ENCODE results near the gene N4BP2L2.

N4BP2L2 gene

DNA sequence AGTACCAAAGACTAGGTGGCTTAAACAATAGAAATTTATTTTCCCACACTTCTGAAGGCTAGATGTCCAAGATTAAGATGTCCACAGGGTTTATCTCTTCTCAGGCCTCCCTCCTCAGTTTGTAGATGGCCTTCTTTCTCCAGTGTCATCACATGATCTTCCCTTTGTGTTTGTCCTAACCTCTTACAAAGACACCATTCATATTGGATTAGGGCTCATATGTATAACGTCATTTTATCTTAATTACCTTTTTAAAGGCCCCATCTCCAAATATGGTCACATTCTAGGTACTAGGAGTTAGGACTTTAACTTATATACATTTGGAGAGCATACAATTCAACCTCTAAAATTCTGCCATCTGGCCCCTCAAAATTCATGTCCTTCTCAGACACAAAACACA is 34.3 kb downstream of the N4BP2L2 start:
- Histone ChIP-seq H3K4me1 (ENCODE audit: insufficient read depth, low read length) (no peaks in the 10 kb centered on the region), H3K9me3 (ENCODE audit: control insufficient read depth, insufficient read depth, low read length) (no peaks in the 10 kb centered on the region), H3K36me3 (ENCODE audit: insufficient read depth, low read length) (peaks cover 5% of the 10 kb centered on the region), H3K9ac (ENCODE audit: low read depth, low read length) (no peak overlapping the region)

- peaks cover 5% of the 10 kb centered on the region for H3K36me3 ChIP-seq (ENCODE audit: insufficient read depth, low read length)
Observed at GRCh38 chr13:32503727-32504126, 34.9 kb downstream of the N4BP2L2 start.

DNA sequence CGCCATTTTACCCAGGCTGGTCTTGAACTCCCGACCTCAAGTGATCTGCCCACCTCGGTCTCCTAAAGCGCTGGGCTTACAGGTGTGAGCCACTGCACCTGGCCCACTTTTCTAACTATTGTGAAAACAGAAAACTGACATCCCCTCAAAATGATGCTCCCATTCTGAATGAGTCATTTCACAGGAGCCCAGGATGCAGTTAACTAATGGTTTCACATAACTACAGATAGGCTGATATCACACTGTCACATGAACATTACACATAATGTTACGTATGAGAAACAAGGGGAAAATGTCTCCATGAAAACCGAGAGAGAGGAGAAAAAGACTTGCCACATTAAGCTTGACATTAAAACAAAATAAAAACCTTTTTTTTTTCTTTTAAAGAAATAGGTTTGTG is 37.5 kb downstream of the N4BP2L2 start:
- Histone ChIP-seq H3K9me3 (ENCODE audit: control insufficient read depth, insufficient read depth, low read length) (no peaks in the 10 kb centered on the region), H3K9ac (ENCODE audit: low read depth, low read length) (no peak overlapping the region), H3K36me3 (ENCODE audit: insufficient read depth, low read length) (peaks cover 1% of the 10 kb centered on the region; the same call in 1 of the 2 replicates), H3K4me1 (ENCODE audit: insufficient read depth, low read length) (no peaks in the 10 kb centered on the region)

More at GRCh38 chr13:32503727-32504126, 34.9 kb downstream of the N4BP2L2 start:
- Histone ChIP-seq H3K9ac (ENCODE audit: low read depth, low read length) (no peak overlapping the region), H3K4me1 (ENCODE audit: insufficient read depth, low read length) (no peaks in the 10 kb centered on the region), H3K9me3 (ENCODE audit: control insufficient read depth, insufficient read depth, low read length) (no peaks in the 10 kb centered on the region)

DNA sequence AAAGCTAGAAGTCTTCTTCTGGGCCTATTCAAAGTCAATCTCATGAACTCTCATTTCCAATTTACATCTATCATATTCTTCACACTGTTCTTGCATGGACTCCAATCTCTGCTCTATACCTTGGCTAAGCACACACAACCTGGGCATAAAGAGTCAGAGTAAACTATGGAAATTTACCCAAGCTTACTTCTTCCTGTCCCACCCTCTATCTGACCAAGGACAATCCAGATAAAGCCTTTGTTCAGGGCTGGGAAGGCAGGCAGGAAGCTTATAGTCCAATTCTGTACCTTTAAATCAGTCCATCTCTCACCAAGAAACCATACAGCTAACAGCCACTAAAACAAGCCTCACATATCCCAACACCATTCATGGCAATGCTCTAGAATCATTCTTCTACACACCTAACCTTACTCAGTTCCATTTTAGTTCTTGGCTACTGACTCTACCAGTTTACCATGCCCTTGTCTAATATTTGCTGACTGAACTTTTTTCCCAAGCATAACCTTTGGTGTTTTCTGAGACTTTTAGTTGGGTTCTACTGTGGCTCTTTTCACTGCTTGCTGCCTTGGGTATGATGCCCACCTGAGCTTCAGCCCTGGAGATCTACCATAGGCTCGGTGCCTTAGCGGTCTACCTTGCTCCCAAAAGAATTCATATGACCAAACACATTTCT is 38.9 kb downstream of the N4BP2L2 start:
- H3K4me1 ChIP-seq (ENCODE audit: insufficient read depth, low read length), result no peaks in the 10 kb centered on the region
- no peaks in the 10 kb centered on the region for H3K36me3 ChIP-seq (ENCODE audit: insufficient read depth, low read length)
- H3K9me3 ChIP-seq (ENCODE audit: control insufficient read depth, insufficient read depth, low read length), result no peaks in the 10 kb centered on the region
- no peak overlapping the region for H3K9ac ChIP-seq (ENCODE audit: low read depth, low read length)

GRCh38 chr13:32497589-32497988 is 41.0 kb downstream of the N4BP2L2 start:
- Histone ChIP-seq H3K4me1 (ENCODE audit: insufficient read depth, low read length) (no peaks in the 10 kb centered on the region), H3K36me3 (ENCODE audit: insufficient read depth, low read length) (no peaks in the 10 kb centered on the region), H3K9ac (ENCODE audit: low read depth, low read length) (no peak overlapping the region), H3K9me3 (ENCODE audit: control insufficient read depth, insufficient read depth, low read length) (no peaks in the 10 kb centered on the region)

- no peaks in the 10 kb centered on the region for H3K36me3 ChIP-seq (ENCODE audit: insufficient read depth, low read length)
- no peaks in the 10 kb centered on the region for H3K9me3 ChIP-seq (ENCODE audit: control insufficient read depth, insufficient read depth, low read length)
- H3K4me1 ChIP-seq (ENCODE audit: insufficient read depth, low read length), result no peaks in the 10 kb centered on the region
- no peak overlapping the region for H3K9ac ChIP-seq (ENCODE audit: low read depth, low read length)
Observed at GRCh38 chr13:32496599-32497160, 41.9 kb downstream of the N4BP2L2 start.

DNA sequence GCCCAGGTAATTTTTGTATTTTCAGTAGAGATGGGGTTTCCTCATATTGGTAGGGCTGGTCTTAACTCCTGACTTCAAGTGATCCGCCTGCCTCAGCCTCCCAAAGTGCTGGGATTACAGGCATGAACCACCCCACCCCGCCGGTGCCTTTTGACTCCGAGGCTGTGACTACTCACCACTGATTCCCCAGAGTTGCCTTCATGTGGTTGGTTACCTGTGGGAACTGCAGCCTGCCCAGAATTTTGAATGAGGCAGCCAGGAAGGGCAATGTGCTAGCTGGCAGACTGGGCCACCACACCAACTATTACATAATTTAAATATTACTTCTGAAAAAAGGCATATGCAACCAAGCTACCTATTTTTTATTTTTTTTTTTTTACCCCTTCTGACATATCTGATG is 42.8 kb downstream of the N4BP2L2 start:
- no peak overlapping the region for H3K9ac ChIP-seq (ENCODE audit: low read depth, low read length)
- H3K36me3 ChIP-seq (ENCODE audit: insufficient read depth, low read length), result no peaks in the 10 kb centered on the region
- H3K9me3 ChIP-seq (ENCODE audit: control insufficient read depth, insufficient read depth, low read length), result no peaks in the 10 kb centered on the region
- H3K4me1 ChIP-seq (ENCODE audit: insufficient read depth, low read length), result no peaks in the 10 kb centered on the region

GRCh38 chr13:32495429-32495828 is 43.2 kb downstream of the N4BP2L2 start:
- no peaks in the 10 kb centered on the region for H3K9me3 ChIP-seq (ENCODE audit: control insufficient read depth, insufficient read depth, low read length)
- H3K4me1 ChIP-seq (ENCODE audit: insufficient read depth, low read length), result no peaks in the 10 kb centered on the region

DNA sequence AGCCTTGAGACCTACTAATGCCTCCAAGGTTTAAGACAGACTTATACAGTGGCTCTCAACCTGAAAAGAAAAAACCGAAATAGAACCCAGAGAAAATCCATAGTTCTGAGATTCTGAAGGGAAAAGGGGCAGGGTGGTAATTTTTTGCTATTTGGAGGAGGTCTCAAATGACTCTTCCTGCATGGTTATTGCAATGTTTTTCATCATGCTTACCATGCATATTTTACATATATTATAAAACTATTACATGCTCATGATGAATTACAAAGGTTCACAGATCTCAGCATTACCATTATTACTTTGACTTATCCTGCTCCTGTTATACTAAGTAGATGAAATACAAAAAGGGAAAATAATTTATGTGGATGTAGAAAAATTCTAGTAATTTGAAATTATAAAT is 47.6 kb downstream of the N4BP2L2 start:
- H3K9me3 ChIP-seq (ENCODE audit: control insufficient read depth, insufficient read depth, low read length), result no peaks in the 10 kb centered on the region
- H3K9ac ChIP-seq (ENCODE audit: low read depth, low read length), result no peak overlapping the region

More at GRCh38 chr13:32495429-32495828, 43.2 kb downstream of the N4BP2L2 start:
- Histone ChIP-seq H3K36me3 (ENCODE audit: insufficient read depth, low read length) (no peaks in the 10 kb centered on the region), H3K9ac (ENCODE audit: low read depth, low read length) (no peak overlapping the region)

DNA sequence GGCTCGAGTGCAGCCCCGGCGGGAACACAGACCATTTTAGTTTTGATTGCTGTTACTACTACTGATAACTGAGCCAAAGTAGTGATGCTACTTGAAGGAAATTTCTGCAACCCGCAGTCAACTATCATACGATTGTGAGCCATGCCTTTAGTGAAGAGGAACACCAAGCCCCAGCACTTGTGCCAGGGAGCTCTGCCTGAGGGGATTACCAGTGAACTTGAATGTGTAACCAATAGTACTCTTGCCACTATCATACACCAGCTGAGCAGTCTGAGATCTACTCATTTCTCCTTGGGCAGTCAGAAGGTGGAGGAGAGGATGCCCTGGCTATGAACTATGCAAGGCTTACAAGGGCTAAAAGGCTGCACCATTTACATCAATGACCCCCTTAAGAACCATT is 61.7 kb downstream of the N4BP2L2 start:
- Histone ChIP-seq H3K36me3 (ENCODE audit: insufficient read depth, low read length) (no peaks in the 10 kb centered on the region), H3K9ac (ENCODE audit: low read depth, low read length) (no peak overlapping the region), H3K4me1 (ENCODE audit: insufficient read depth, low read length) (no peaks in the 10 kb centered on the region), H3K9me3 (ENCODE audit: control insufficient read depth, insufficient read depth, low read length) (no peaks in the 10 kb centered on the region)

More for the DNA sequence above, 47.6 kb downstream of the N4BP2L2 start:
- no peaks in the 10 kb centered on the region for H3K4me1 ChIP-seq (ENCODE audit: insufficient read depth, low read length)
- H3K36me3 ChIP-seq (ENCODE audit: insufficient read depth, low read length), result no peaks in the 10 kb centered on the region

DNA sequence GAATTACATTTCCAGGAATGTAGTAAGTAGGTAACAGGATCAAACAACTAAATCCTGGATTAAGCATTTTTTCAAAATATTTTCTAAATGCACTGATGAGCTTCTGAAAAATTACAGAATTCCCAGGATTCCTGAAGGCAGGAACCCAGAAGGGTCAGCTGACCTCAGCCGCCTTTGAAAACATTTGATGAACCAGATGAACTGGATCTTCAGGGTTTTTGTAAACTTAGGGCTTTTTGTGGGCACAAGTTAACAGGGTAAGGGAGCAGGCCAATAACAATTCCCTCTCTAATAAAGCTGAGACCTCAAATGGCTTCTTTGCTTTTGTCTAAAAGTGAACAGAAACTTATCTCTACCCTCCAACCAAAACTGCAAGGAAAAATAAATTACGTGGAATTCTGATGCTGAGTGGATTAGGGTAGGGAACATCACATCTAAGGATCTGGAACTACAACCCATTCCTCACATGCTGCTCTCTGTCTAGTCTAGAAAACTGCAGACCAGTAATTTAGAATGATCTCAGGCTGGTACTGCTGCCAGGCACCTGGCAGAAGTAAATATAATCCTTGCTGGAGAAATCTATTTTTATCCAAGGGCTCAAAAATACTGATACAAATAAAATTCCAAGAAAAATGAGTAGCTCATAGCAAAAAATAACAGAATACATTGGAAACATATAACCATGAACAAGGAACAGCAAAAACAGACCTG is 62.4 kb downstream of the N4BP2L2 start:
- Histone ChIP-seq H3K9me3 (ENCODE audit: control insufficient read depth, insufficient read depth, low read length) (no peaks in the 10 kb centered on the region), H3K4me1 (ENCODE audit: insufficient read depth, low read length) (no peaks in the 10 kb centered on the region), H3K9ac (ENCODE audit: low read depth, low read length) (no peak overlapping the region), H3K36me3 (ENCODE audit: insufficient read depth, low read length) (no peaks in the 10 kb centered on the region)

DNA sequence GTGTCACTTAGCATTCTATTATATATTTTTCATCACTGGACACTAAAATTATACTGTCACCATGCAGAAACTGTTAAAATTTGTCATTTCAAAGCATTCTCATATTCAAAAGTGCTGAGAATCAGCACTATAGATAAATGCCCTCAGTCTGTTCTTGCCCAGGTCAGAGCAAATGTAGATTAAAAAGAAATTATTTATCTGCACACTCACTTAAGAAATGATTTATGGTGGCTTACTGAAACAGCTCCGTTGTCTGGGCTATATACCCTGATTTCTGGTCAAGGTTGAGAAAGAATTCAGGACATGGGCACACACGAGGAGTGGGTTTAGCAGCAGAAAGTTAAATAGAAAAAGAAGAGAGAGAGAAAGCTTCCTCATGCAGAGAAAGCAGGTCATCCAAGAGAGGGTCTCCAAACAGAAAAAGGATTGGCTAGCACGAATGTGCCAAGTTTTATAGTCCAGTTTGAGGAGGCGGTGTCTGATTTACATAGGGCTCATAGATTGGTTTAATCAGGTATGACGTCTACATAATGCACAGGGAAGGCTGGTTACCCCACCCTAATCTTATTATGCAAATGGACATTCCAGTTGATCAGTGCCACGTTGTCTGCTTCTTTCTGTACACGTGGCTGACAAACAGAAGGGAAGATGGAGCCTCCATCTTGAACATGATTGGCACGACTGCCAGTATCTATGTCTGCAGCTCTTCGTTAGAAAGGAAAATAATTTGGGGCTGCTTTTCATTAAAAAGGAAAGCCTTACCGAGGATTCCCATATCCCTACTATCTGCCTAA is 63.4 kb downstream of the N4BP2L2 start:
- Histone ChIP-seq H3K36me3 (ENCODE audit: insufficient read depth, low read length) (no peaks in the 10 kb centered on the region), H3K9ac (ENCODE audit: low read depth, low read length) (no peak overlapping the region), H3K9me3 (ENCODE audit: control insufficient read depth, insufficient read depth, low read length) (no peaks in the 10 kb centered on the region), H3K4me1 (ENCODE audit: insufficient read depth, low read length) (no peaks in the 10 kb centered on the region)

- H3K4me1 ChIP-seq (ENCODE audit: insufficient read depth, low read length), result no peaks in the 10 kb centered on the region
- H3K9ac ChIP-seq (ENCODE audit: low read depth, low read length), result no peak overlapping the region
- no peaks in the 10 kb centered on the region; the same call in 1 of the 2 replicates for H3K36me3 ChIP-seq (ENCODE audit: insufficient read depth, low read length)
- H3K9me3 ChIP-seq (ENCODE audit: control insufficient read depth, insufficient read depth, low read length), result no peaks in the 10 kb centered on the region
Observed at GRCh38 chr13:32473650-32474049, 64.9 kb downstream of the N4BP2L2 start.

- no peaks in the 10 kb centered on the region for H3K4me1 ChIP-seq (ENCODE audit: insufficient read depth, low read length)
- H3K9ac ChIP-seq (ENCODE audit: low read depth, low read length), result no peak overlapping the region
- no peaks in the 10 kb centered on the region for H3K9me3 ChIP-seq (ENCODE audit: control insufficient read depth, insufficient read depth, low read length)
- H3K36me3 ChIP-seq (ENCODE audit: insufficient read depth, low read length), result no peaks in the 10 kb centered on the region; the same call in 1 of the 2 replicates
Observed at GRCh38 chr13:32472194-32472621, 66.4 kb downstream of the N4BP2L2 start.
